GM19240 (cell line): ENCODE results near the gene COLEC11.
"Not testable (repeated sequence)": the region's sequence is repeated elsewhere in the genome, so short reads cannot be mapped to it uniquely, and the experiment has no call there.

ENCODE experiments used
- DNase-seq: peaks from one replicate; pipeline ENCODE4 v3.0.0; 2011; ENCODE audit warnings: low spot score; ENCODE audit not compliant: insufficient read length

COLEC11 gene

GRCh38 chr2:3622967-3623366 is 28.1 kb downstream of the COLEC11 start:
- DNase-seq = no peak

GRCh38 chr2:3624059-3624794 is 29.3 kb downstream of the COLEC11 start:
- no peak for DNase-seq

GRCh38 chr2:3625186-3625585 is 30.3 kb downstream of the COLEC11 start:
- no peak for DNase-seq

GRCh38 chr2:3626118-3626811 is 31.4 kb downstream of the COLEC11 start:
- no peak for DNase-seq

GRCh38 chr2:3626812-3627499 is 32.0 kb downstream of the COLEC11 start:
- DNase-seq = no peak

- no peak for DNase-seq
Observed at GRCh38 chr2:3627500-3628100, 32.7 kb downstream of the COLEC11 start.

GRCh38 chr2:3628241-3628679 is 33.3 kb downstream of the COLEC11 start:
- no peak for DNase-seq

- DNase-seq = no peak
Observed at GRCh38 chr2:3628800-3629199, 33.9 kb downstream of the COLEC11 start.

- no peak for DNase-seq
Observed at GRCh38 chr2:3630631-3631030, 35.7 kb downstream of the COLEC11 start.

GRCh38 chr2:3631161-3631850 is 36.4 kb downstream of the COLEC11 start:
- no peak for DNase-seq

GRCh38 chr2:3631851-3632659 is 37.1 kb downstream of the COLEC11 start:
- no peak for DNase-seq

- DNase-seq = no peak
Observed at GRCh38 chr2:3633089-3633981, 38.4 kb downstream of the COLEC11 start.

- no peak for DNase-seq
Observed at GRCh38 chr2:3633982-3634595, 39.2 kb downstream of the COLEC11 start.

GRCh38 chr2:3634596-3635121 is 39.7 kb downstream of the COLEC11 start:
- no peak for DNase-seq

GRCh38 chr2:3635171-3635974 is 40.5 kb downstream of the COLEC11 start:
- DNase-seq = no peak

GRCh38 chr2:3635975-3636327 is 41.0 kb downstream of the COLEC11 start:
- not testable (repeated sequence) for DNase-seq

- DNase-seq = no peak
Observed at GRCh38 chr2:3636586-3637310, 41.8 kb downstream of the COLEC11 start.
